ENCODE data around the gene SOAT1.

- TF ChIP-seq CTCF (IDR thresholded peaks at IDR 0.05) (peak in 3 of 6 experiments; percentile 9 to 31 (median 24)), POLR2A (IDR thresholded peaks at IDR 0.05) (peak; percentile 56 to 80)
Measured at GRCh38 chr1:179293340-179294327, at the start of gene SOAT1.
